Epithelial cell of prostate (primary cell): ENCODE measurements around the gene ELAVL1.
A peak's percentile ranks its signal among the peaks of the same experiment; 100 is the strongest.

Source experiments
- DNase-seq: peaks from one replicate; pipeline ENCODE4 v3.0.0-alpha.2; 2011; ENCODE audit warnings: low read depth, low spot score
- H3K27ac ChIP-seq: fragments of 450-650 bp; 2 replicates; pipeline ENCODE4 v1.5.1; 2017; ENCODE audit warnings: mild to moderate bottlenecking

ELAVL1 gene

GRCh38 chr19:8022275-8022674 lies 16.8 kb upstream of the ELAVL1 start:
- no peak overlapping the region for H3K27ac ChIP-seq
- DNase-seq, result no peak

- no peak for DNase-seq
- no peak overlapping the region for H3K27ac ChIP-seq
These were observed 15.9 kb upstream of the ELAVL1 start for GRCh38 chr19:8021374-8021773.

DNA sequence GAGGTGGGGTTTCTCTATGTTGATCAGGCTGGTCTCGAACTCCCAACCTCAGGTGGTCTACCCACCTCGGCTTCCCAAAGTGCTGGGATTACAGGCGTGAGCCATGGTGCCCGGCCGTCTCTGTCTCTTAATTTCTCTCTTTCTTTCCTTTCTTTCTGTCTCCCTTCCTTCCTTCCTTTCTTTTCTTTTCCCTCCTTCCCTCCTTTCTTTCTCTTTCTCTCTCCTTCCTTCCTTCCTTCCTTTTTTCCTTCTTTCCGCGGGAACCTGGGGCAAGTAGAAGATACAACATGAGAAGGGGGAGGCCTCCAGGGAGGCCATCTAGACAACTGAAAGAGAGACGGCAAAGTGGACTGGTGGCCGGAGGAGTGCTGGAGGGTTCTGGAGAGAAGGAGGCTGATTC lies 15.2 kb upstream of the ELAVL1 start:
- no peak for DNase-seq
- H3K27ac ChIP-seq, result no peak overlapping the region

DNA sequence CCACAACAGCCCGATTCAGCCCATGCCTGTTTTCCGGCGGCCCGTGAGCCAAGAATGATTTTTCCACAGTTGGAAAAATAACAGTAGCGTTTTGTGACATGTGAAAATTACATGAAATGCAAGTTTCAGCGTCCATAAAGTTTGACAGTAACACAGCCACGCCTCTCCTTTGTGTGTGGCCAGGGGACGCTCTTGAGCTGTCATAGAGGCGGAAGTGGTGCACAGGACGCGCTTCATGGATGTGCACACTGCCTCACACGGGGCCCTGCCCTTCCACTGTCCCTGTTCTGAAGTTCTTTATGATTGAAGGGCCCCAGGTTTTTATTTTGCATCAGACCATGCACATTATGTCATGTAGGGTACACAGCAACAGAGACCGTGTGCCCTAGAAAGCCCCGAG lies 12.4 kb upstream of the ELAVL1 start:
- H3K27ac ChIP-seq, result no peak overlapping the region
- DNase-seq, result no peak

GRCh38 chr19:8004723-8005513 lies 523 bp downstream of the ELAVL1 start:
- no peak for DNase-seq
- peak overlapping the region; percentile 70 for H3K27ac ChIP-seq

- no peak overlapping the region for H3K27ac ChIP-seq
- DNase-seq, result no peak
These were observed 1.4 kb downstream of the ELAVL1 start for GRCh38 chr19:8004001-8004400.

- H3K27ac ChIP-seq, result peak overlapping the region; percentile 38
- no peak for DNase-seq
These were observed 3.2 kb downstream of the ELAVL1 start for GRCh38 chr19:8001995-8002849.

GRCh38 chr19:8001651-8001994 lies 3.8 kb downstream of the ELAVL1 start:
- DNase-seq, result no peak
- H3K27ac ChIP-seq, result peak overlapping the region; percentile 38

- H3K27ac ChIP-seq, result no peak overlapping the region
- no peak for DNase-seq
These were observed 5.0 kb downstream of the ELAVL1 start for GRCh38 chr19:8000298-8001038.

DNA sequence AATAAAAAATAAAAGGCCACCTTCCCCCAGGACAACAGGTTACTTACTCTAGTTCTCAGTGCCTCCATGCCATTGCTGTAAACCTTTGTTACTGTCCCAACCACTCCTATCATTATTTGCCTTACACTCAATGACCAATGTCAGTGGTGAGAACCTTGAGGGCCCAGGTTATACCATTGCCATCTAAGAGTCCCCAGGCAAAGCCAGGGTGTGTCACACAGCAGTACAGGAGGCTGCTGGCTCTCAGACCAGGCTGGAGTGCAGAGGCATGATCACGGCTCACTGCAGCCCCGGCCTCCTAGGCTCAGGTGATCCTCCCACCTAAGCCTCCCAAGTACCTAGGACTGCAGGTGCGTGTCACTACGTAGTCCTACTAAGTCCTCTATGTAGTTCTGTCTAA lies 6.1 kb downstream of the ELAVL1 start:
- DNase-seq, result no peak
- no peak overlapping the region for H3K27ac ChIP-seq

DNA sequence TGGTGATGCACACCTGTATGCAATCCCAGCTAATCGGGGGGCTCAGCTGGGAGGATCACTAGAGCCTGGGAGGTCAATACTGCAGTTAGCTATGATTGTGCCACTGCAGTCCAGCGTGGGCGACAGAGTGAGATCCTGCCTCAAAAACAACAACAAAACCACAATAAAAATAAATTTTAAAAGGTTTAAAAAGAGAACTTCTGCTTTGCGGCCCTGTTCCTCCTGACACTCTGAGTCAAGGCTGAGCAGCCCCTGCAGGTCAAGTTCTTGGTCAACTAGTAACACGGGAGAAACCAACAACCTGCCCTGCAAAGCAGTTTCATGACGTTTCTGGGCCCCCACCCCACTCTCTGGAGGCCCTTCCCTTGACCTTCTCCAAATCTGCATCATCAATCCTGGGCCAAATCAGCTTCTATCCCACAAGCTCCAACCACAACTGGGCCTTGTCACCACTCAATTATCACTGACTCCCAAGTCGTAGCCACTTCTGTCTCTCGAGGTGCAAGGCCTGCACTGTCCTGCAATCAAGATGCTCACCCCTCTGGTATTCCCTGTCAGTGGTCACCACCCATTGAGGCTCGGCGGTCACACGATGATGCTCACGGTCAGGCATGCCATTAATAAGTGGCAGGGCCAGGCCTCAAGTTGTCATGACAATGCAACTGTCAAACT lies 7.5 kb downstream of the ELAVL1 start:
- no peak for DNase-seq

DNA sequence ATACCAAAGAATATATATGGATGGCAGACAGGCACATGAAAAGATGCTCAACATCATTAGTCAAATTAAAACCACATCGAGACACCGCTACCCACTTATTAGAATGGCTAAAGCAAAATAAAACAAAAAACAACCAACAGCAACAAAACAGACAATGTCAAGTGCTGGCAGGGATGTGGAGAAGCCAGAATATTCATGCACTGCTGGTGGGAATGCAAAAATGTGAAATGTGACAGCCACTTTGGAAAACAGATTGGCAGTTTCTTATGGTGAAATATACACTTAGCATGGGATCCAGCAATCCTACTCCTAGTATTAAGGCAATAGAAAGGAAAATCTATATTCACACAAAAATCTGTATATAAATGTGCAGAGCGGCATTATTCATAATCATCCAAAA lies 8.6 kb downstream of the ELAVL1 start:
- H3K27ac ChIP-seq, result no peak overlapping the region

More for the DNA sequence above, 7.5 kb downstream of the ELAVL1 start:
- no peak overlapping the region for H3K27ac ChIP-seq

DNA sequence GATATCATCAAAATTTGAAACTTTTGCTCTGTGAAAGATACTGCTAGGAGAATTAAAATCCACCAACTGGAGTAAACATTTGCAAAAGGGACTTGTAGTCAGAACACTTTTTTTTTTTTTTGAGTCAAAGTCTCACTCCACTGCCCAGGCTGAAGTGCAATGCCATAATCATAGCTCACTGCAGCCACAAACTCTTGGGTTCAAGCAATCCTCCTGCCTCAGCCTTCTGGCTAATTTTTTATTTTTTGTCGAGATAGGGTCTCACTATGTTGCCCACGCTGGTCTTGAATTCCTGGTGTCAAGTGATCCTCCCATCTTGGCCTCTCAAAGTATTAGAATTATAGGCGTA lies 9.7 kb downstream of the ELAVL1 start:
- H3K27ac ChIP-seq, result no peak overlapping the region
- DNase-seq, result no peak

More for the DNA sequence above, 8.6 kb downstream of the ELAVL1 start:
- no peak for DNase-seq

GRCh38 chr19:7994928-7995809 lies 10.3 kb downstream of the ELAVL1 start:
- H3K27ac ChIP-seq, result no peak overlapping the region

GRCh38 chr19:7994114-7994513 lies 11.3 kb downstream of the ELAVL1 start:
- H3K27ac ChIP-seq, result peak overlapping the region; percentile 42
- no peak for DNase-seq

More at GRCh38 chr19:7994928-7995809, 10.3 kb downstream of the ELAVL1 start:
- DNase-seq, result no peak

DNA sequence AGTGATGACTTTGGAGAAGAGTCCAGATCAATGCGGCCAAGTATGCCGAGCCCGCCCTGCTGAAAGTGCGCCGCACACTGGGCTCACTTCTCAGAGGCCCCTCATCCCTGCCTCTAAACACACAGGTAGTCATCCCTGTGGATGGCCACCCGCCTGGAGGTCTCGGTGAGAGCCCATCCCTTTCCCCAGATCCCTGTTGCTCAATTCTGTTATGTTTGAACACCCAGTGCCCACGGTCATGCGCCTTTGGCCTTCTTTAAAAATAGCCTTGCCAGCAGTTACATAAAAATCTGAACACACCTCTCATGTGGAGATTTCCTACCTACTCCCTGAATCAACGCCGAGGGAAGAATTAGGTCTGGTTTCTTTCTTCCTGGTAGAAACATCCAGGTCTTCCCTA lies 11.9 kb downstream of the ELAVL1 start:
- no peak for DNase-seq
- H3K27ac ChIP-seq, result peak overlapping the region; percentile 42

DNA sequence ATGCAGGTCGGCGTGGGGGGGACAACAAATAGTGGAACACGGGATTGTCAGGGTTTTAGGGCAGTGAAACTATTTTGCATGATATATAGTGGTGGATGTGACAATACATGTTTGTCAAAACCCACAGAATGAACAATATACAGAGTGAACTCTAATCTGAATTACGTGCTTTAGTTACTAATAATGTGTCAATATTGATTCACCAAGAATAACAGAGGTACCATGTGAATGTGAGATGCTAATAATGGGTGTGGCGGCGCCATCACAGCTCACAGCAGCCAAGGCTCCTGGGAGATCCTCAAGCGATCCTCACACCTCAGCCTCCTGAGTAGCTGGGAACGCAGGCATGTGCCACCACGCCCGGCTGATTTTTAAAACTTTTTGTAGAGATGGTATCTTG lies 12.9 kb downstream of the ELAVL1 start:
- H3K27ac ChIP-seq, result peak overlapping the region; percentile 42
- DNase-seq, result peak; percentile 46

DNA sequence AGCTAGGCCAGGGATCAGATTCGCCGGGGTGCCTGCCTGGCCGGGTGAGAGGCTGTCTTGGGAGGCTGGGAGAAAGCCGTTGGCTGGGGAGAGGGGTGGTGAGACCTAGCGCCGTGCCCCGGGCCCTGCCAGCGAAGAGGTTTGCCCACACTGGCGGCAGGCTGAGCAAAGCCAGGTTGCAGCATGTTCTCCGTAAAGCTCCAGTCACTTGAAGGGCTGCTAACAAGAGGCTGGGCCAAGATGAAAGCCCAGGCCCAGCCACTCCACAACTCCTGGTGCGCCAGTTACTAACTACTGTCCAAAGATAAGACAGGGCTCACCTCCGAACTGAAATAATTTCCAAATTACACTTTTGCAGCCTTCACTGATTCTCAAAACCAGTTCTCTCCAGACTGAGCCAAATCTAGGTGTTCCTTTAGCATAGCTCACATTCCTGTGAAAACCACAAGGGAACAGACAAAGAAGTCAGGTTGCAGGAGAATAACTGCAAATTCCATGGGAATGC lies 16.3 kb downstream of the ELAVL1 start:
- H3K27ac ChIP-seq, result peak overlapping the region; percentile 77
- DNase-seq, result no peak

- DNase-seq, result no peak
- H3K27ac ChIP-seq, result peak overlapping the region; percentile 77
These were observed 17.1 kb downstream of the ELAVL1 start for GRCh38 chr19:7988307-7988706.
